NB4 (cell line): ENCODE data around the gene PPP1R13L.

ENCODE experiments used
- MYC ChIP-seq: IDR thresholded peaks from 2 replicates; pipeline ENCODE4 v1.6.1; 2011; ENCODE audit warnings: low read depth, low read length
- POLR2A ChIP-seq: IDR thresholded peaks from 2 replicates; pipeline ENCODE4 v1.6.1; 2011; ENCODE audit warnings: mild to moderate bottlenecking; ENCODE audit not compliant: insufficient read length; ENCODE audit errors: extremely low read depth
- TF ChIP-seq, protein P1 (sequence below): IDR thresholded peaks from one replicate; pipeline ENCODE4 v1.5.1; 2012; ENCODE audit warnings: low read depth, low read length
- TF ChIP-seq, protein P2 (sequence below): IDR thresholded peaks from 2 replicates; pipeline ENCODE4 v1.6.1; 2011; ENCODE audit warnings: low read depth, low read length

DNA sequence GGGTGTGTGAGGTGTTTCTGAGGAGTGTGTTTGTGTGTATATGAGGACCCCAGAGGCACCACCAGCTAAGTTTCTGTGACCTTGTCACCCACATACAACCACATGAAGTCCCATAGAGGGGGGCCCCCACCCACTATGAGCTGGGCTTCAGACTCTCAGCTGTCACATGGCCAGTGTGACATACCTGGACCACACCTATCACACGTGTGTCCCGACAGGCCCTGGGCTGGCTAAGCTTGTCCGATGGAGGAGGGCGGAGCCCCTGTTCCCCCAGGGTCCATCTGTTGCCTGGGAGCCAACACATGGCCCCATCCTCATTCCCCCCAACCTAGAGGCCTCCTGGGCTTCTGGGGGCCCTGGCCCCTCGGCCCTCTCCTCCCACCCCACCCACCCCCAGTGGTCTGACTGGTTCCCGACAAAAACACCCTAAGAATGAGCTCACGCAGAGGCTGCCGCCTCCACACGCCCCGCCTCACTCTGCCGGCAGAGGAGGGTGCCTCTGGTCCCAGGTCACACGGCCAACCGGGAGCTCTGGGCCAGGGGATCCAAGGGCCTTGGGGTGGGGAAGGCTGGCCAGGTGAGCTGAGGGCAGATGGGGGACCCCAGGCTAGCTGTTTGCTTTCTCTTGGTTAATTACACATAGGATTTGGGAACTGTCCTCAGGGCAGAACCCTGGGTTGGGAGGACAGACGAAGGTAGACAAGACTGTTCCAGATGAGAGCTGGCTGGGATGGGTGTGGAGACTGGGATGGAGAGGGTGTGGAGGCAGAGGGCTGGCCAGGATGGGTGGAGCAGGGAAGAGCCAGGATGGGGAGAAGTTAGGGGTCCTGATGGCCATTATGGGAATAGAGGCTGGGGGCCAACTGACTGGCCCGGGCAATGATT lies 60.0 kb downstream of the PPP1R13L start:
- TF ChIP-seq, protein P1, sequence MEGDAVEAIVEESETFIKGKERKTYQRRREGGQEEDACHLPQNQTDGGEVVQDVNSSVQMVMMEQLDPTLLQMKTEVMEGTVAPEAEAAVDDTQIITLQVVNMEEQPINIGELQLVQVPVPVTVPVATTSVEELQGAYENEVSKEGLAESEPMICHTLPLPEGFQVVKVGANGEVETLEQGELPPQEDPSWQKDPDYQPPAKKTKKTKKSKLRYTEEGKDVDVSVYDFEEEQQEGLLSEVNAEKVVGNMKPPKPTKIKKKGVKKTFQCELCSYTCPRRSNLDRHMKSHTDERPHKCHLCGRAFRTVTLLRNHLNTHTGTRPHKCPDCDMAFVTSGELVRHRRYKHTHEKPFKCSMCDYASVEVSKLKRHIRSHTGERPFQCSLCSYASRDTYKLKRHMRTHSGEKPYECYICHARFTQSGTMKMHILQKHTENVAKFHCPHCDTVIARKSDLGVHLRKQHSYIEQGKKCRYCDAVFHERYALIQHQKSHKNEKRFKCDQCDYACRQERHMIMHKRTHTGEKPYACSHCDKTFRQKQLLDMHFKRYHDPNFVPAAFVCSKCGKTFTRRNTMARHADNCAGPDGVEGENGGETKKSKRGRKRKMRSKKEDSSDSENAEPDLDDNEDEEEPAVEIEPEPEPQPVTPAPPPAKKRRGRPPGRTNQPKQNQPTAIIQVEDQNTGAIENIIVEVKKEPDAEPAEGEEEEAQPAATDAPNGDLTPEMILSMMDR, result no peak
- TF ChIP-seq MYC, result no peak
- no peak for TF ChIP-seq POLR2A
- TF ChIP-seq, protein P2, sequence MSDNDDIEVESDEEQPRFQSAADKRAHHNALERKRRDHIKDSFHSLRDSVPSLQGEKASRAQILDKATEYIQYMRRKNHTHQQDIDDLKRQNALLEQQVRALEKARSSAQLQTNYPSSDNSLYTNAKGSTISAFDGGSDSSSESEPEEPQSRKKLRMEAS, result no peak
